Testis (tissue), 2 donors: Measurements from ENCODE around the gene COL16A1.

Source experiments
- POLR2A ChIP-seq: fragments of 450-650 bp; IDR thresholded peaks from one replicate; pipeline ENCODE4 v1.6.1; 2017; ENCODE audit warnings: antibody characterized with exemption, mild to moderate bottlenecking, moderate library complexity
- TF ChIP-seq, protein P1 (sequence below), 3 experiments: fragments of 450-650 bp in 2 of 3; fragments of 200-600 bp in 1 of 3; sonication (generic) in 1 of 3; IDR thresholded peaks; one replicate each; pipeline ENCODE4 v1.5.1; 2016 to 2019; ENCODE audit warnings: antibody characterized with exemption in 3 of 3, mild to moderate bottlenecking in 2 of 3, moderate library complexity in 1 of 3

DNA sequence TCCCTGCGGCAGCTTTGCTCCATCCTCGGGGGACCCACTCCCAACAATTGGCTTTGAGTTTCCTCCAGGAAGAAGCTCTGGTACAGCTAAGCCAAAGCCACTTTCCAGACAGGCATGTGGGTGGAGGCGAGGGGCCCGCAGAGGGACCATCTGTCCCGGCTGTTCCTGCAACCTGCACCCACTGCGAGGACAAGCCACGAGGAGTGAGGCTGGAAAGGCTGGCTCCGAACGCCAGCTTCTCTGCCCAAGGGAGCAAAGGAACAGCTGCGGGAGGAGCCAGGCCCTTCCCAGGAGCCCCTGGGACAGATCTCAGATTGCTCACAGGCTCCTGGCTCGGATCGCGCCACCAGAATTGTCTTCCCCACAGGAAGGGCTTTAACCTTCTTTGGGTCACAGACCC, 30.8 kb downstream of the COL16A1 start:
- no peak for TF ChIP-seq POLR2A
- TF ChIP-seq, protein P1, sequence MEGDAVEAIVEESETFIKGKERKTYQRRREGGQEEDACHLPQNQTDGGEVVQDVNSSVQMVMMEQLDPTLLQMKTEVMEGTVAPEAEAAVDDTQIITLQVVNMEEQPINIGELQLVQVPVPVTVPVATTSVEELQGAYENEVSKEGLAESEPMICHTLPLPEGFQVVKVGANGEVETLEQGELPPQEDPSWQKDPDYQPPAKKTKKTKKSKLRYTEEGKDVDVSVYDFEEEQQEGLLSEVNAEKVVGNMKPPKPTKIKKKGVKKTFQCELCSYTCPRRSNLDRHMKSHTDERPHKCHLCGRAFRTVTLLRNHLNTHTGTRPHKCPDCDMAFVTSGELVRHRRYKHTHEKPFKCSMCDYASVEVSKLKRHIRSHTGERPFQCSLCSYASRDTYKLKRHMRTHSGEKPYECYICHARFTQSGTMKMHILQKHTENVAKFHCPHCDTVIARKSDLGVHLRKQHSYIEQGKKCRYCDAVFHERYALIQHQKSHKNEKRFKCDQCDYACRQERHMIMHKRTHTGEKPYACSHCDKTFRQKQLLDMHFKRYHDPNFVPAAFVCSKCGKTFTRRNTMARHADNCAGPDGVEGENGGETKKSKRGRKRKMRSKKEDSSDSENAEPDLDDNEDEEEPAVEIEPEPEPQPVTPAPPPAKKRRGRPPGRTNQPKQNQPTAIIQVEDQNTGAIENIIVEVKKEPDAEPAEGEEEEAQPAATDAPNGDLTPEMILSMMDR (IDR thresholded peaks at IDR 0.05): no peak
